Cardiac fibroblast (primary cell): ENCODE results near the gene GHITM.
"Not testable (repeated sequence)": the region's sequence is repeated elsewhere in the genome, so short reads cannot be mapped to it uniquely, and the experiment has no call there.

Experiments
- DNase-seq, 2 donors: peaks; one replicate each; pipeline versions ENCODE4 v3.0.0 to v3.0.0-alpha.2; 2010; ENCODE audit warnings: low read depth in 2 of 2
- H3K4me3 ChIP-seq, 2 donors: replicated peaks in 1 of 2; 1 replicate in 1 of 2; 2 replicates in 1 of 2; pipeline ENCODE4 v1.5.1; 2011; ENCODE audit warnings: low read depth in 2 of 2, low read length in 2 of 2, mild to moderate bottlenecking in 2 of 2, moderate library complexity in 1 of 2
- CTCF ChIP-seq: IDR thresholded peaks from one replicate; pipeline ENCODE4 v1.5.1; 2011; ENCODE audit warnings: low read depth, mild to moderate bottlenecking, low read length, inconsistent platforms

The GHITM gene

GRCh38 chr10:84160663-84161362 is 21.5 kb downstream of the GHITM start:
- DNase-seq: no peak
- no peak overlapping the region for H3K4me3 ChIP-seq
- no peak for TF ChIP-seq CTCF

DNA sequence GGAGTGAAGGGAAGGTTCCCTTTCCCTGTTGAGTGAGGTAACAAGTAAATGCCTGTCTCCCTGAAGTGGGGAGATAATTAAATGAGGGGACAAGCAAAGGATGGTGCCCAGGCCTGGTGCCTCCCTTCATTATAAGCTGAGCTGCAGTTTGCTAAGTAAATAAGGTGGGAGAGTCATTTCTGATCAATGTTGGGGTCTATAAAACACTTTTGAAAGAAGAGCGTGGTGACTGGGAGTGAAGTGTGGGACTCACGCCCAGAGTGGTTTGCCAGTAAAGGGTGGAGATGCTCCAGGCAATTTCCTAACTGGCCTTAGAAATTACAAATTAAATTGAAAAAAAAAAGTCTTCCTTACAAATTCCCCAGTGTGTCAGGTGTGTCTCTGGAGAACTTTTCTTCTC is 24.7 kb downstream of the GHITM start:
- TF ChIP-seq CTCF: no peak
- no peak for DNase-seq
- no peak overlapping the region for H3K4me3 ChIP-seq

- DNase-seq: no peak
- H3K4me3 ChIP-seq: no peak overlapping the region
- TF ChIP-seq CTCF: no peak
Measured at GRCh38 chr10:84164442-84164841, 25.1 kb downstream of the GHITM start.

DNA sequence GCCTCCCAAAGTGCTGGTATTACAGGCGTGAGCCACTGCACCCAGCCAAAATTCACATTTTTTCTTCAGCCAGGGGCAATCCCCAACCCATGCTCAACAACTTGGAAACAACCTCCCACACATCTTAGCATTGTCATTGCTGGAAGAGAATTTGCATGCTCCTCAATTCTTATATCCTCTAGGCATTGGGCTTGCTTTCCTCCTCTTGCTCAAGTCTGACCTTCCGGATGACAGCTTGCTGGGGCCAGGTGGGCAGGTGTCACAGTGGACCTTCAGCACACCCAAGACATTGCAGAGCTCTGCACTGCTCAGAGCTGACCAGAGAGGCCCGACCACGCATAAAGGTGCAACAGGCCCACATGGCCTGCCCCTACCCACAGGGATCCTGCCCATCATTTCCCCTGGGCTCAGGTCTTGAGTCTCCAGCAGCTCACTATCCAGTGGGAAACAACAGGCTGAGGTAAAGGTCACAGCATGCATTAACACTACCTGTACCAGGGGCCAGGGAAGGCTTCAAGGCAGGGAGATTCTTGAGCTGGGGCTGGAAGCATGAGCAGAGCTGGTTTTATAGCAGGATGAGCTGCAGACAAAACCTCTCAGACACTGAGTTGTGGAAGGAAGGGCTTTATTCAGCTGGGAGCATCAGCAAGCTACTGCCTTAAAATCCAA is 27.4 kb downstream of the GHITM start:
- no peak overlapping the region for H3K4me3 ChIP-seq
- no peak for DNase-seq
- no peak for TF ChIP-seq CTCF

GRCh38 chr10:84167289-84167653 is 28.0 kb downstream of the GHITM start:
- DNase-seq, H3K4me3 ChIP-seq: not testable (repeated sequence)

- not testable (repeated sequence) for DNase-seq, H3K4me3 ChIP-seq
Measured at GRCh38 chr10:84168382-84168781, 29.1 kb downstream of the GHITM start.

DNA sequence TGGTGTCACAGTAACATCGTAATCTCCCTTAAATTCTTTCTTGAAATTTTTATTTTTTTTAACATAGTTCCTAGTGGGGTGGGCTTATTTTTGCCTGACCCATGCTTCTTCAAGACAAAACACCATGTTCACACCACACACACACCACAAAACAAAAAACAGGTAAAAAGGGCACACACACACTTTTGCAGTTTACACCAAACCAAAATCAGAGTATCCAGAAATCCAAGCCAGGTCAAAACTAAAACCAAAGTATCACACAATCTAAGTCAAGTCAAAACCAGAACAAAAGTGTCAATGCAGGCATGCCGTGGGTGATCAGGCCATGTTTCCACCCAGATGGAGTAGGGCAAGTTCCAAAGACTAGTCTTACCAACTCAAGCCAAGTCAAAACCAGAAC is 31.9 kb downstream of the GHITM start:
- not testable (repeated sequence) for DNase-seq, H3K4me3 ChIP-seq

DNA sequence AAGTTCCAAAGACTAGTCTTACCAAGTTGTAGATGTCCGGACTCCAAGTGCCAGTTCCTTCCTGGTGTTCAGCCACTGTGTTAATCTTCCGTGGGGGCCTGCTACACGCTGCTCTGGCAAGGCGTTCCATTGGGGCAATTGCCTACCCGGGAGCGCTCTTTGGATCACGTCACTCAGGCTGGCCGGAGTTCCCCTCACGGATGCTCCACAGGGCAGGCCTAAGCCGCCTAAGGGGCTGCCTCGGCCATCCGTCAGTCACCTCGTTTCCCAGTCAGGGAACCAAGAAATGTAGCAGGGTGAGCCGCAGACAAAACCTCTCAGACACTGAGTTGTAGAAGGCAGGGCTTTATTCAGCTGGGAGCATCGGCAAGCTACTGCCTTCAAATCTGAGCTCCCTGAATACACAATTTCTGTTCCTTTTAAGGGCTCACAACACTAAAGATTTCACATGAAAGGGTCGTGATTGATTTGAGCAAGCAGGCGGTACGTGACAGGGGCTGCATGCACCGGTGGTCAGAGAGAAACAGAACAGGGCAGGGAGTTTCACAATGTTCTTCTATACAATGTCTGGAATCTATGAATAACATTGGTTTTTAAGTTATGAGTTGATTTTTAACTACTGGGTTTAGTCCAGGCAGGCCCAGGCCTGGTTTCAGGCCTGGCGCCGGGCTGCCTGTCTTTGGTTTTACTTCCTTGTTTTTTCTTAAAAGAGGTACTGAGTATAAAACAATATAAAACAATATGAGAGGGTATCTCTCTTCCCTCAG is 32.6 kb downstream of the GHITM start:
- H3K4me3 ChIP-seq: not testable (repeated sequence)

More for the DNA sequence above, 32.6 kb downstream of the GHITM start:
- not testable (repeated sequence) for DNase-seq
